Caki2 (cell line): ENCODE results near the gene KCNK4. TPM values are rescaled to one million over a fixed set of nuclear protein-coding genes. Genes with fewer than 3 reads are reported as not detected.
"Not testable (repeated sequence)": the region's sequence is repeated elsewhere in the genome, so short reads cannot be mapped to it uniquely, and the experiment has no call there.

Experiments
- DNase-seq: peaks from one replicate; pipeline ENCODE4 v3.0.0-alpha.2; 2015; ENCODE audit warnings: low read depth
- in situ Hi-C: cut with HindIII; loops from 2 replicates; pipeline ENCODE4 v1.10.0; 2016; ENCODE audit warnings: low sequenced_read_pairs, low pct_unique_long_range_greater_than_20kb, mixed read lengths
- total RNA-seq: library from RNA; depleted of rRNA; stranded (reverse); fragments of >200 nt; shearing (Covaris generic); gene quantifications from 2 replicates; pipeline ENCODE4 v1.2.3, GENCODE V29; 2014; ENCODE audit warnings: low replicate concordance

Gene KCNK4
- total RNA-seq, 1 experiment from 2014 or later: not detected

DNA sequence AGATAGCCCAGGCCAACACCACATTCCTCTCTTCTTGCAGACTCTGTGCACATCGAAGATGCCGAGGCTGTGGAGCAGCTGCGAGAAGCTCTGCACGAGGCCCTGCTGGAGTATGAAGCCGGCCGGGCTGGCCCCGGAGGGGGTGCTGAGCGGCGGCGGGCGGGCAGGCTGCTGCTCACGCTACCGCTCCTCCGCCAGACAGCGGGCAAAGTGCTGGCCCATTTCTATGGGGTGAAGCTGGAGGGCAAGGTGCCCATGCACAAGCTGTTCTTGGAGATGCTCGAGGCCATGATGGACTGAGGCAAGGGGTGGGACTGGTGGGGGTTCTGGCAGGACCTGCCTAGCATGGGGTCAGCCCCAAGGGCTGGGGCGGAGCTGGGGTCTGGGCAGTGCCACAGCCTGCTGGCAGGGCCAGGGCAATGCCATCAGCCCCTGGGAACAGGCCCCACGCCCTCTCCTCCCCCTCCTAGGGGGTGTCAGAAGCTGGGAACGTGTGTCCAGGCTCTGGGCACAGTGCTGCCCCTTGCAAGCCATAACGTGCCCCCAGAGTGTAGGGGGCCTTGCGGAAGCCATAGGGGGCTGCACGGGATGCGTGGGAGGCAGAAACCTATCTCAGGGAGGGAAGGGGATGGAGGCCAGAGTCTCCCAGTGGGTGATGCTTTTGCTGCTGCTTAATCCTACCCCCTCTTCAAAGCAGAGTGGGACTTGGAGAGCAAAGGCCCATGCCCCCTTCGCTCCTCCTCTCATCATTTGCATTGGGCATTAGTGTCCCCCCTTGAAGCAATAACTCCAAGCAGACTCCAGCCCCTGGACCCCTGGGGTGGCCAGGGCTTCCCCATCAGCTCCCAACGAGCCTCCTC is 24.8 kb downstream of the KCNK4 start:
- DNase-seq, in situ Hi-C loops: not testable (repeated sequence)

DNA sequence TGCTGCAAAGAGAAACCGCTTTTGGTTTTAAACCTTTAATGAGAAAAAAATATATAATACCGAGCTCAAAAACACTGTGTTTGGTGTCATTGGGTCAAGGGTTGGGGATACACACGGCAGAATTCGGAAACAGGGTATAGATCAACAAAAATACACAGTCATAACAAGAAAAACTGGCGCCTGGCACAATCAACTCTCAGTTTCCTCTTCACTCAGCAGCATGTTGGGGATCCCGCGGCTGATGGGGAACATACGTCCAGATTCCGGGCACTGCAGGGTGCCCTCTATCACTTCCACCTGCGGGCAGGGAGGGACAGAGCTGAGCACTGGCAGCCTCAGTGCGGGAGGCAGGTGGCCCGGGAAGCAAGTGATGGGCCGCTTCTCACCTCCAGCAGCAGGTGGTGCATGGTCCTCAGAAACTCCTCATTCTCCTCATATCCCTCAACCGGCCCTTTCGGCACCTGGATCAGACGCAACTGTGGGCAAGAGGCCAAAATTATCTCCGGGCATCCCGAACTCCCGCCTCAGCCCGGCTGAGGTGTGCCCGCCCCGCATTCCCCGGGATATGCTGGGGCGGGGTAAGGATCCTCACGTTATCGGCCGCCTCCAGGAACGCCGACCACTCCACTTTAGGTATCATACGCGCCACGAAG is 25.7 kb downstream of the KCNK4 start:
- in situ Hi-C loops: no loop called here
- DNase-seq: no peak

DNA sequence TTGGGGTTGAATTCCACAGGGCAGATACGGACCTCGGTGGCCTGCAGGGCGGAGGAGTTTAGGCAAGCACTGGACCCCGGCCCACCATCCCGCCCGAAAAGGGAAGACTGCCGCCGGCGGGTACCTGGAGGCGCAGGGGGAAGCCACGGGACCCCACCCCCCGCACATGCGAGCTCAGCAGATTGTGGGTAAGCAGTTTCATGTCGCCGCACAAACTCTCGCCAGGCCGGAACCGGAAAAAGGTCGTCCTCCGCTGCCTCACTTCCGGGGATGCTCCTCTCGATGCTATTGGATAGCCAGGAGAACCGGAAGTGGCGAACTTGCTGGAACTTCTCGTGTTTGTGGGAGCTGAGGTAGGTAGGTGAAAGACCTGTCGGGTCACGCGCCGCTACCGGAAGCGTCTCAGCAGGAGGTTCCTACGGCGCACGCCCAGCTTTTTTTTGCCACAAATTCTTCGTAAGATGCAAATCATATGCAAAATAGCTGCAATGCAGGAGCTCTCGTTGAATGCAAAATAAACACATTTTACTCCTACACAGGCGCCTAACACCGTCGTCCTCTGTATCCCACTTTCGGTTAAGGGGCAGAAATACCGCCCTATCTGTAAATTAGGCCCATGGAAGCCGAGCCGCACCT is 26.3 kb downstream of the KCNK4 start, which contains the start of gene TRMT112:
TRMT112 (minus strand) TSS at position 235 of the 636 bp plus-strand sequence; CDS start at position 202, 33 bp downstream.
- DNase-seq: peak; percentile 96
- in situ Hi-C loops: no loop called here

DNA sequence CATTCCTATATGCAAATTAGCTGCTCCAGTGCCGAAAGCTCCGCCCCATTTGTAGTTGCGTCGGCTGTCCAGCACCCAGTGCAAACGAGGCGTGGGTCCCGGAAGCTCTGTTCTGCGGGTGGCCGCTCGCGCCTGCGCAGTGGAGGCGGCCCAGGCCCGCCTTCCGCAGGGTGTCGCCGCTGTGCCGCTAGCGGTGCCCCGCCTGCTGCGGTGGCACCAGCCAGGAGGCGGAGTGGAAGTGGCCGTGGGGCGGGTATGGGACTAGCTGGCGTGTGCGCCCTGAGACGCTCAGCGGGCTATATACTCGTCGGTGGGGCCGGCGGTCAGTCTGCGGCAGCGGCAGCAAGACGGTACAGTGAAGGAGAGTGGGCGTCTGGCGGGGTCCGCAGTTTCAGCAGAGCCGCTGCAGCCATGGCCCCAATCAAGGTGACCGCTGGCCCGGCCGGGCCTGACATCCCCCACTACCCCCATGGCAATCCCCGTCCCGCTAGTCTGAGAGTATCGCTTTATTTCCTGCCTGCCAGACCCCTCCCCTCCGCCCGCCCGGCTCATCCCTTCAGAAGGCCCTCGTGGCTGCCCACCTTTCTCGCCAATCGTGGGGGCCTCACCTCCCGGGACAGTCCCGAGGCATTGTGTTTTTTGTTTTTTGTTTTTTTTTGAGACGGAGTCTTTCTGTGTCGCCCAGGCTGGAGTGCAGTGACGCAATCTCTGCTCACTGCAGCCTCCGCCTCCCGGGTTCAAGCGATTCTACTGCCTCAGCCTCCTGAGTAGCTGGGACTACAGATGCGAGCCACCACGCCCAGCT is 27.1 kb downstream of the KCNK4 start, which contains the start of gene PRDX5:
PRDX5 (plus strand) TSS at position 161 of the 805 bp plus-strand sequence; CDS start at position 256, 95 bp downstream.
- in situ Hi-C loops: no loop called here

DNA sequence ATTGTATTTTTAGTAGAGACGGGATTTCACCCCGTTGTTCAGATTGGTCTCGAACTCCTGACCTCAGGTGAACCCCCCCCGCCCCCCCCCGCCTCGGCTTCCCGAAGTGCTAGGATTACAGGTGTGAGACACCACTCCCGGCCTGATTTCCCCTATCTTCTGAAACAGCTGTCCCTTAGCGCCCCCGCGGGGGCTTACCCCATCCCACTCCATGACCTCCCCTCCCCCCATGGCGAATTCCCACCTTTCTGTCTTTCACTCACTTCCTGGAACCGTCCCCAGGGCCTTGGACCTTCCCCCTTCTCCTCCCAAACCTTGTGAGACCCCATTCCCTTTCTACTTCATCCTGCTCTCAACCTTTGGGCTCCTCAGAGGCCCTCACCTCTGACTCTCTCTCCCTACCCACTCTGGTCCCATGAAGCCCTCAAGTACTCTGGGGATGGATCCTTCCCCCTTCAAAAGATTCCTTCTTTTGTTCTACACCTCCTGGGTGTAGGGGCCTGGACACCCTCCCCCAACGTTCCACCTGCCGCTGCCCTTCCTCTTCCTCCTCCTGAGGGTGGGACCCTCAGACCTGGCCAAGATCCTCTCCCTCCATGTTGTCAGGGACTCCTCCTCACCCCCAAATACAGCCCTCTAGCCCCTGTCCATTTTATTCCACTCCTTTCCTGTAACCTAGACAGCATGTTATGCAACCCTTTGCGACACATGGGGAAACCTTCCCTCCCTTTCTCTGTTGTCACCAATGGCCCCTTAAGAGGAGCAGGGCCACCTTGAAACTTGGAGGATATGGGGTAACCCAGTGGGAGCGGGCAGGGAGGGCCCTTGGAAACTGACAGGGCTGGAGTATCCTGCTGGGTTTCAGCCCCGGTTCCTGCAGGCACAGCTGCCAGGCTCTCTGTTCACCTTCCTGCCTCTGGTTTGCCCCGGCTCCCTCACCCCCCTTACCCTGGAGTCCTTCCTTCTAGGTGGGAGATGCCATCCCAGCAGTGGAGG is 28.0 kb downstream of the KCNK4 start:
- no peak for DNase-seq
- in situ Hi-C loops: no loop called here

More for the DNA sequence above, 27.1 kb downstream of the KCNK4 start, which contains the start of gene PRDX5:
- peak; percentile 94 for DNase-seq

DNA sequence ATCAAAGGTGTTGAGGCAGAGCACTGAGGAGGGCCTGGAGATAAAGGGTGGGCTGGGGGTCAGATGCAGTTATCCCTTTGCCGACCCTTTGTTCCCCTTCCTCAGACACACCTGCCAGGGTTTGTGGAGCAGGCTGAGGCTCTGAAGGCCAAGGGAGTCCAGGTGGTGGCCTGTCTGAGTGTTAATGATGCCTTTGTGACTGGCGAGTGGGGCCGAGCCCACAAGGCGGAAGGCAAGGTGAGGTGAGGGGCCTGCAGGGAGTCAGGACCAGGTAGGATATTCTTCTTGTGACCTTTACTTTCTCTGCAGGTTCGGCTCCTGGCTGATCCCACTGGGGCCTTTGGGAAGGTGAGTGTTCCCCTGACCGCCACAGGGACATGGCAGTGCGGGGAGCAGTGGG is 29.5 kb downstream of the KCNK4 start:
- no peak for DNase-seq
- in situ Hi-C loops: no loop called here

DNA sequence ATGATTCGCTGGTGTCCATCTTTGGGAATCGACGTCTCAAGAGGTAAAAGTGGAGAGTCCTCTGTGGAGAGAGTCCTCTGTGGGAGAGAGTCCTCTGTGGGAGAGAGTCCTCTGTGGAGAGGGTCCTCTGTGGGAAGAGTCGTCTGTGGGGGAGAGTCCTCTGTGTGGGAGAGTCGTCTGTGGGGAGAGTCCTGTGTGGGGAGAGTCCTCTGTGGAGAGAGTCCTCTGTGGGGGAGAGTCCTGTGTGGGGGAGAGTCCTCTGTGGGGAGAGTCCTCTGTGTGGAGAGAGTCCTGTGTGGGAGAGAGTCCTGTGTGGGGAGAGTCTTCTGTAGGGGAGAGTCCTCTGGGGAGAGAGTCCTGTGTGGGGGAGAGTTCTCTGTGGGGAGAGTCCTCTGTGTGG is 29.9 kb downstream of the KCNK4 start:
- in situ Hi-C loops: no loop called here
- DNase-seq: no peak

DNA sequence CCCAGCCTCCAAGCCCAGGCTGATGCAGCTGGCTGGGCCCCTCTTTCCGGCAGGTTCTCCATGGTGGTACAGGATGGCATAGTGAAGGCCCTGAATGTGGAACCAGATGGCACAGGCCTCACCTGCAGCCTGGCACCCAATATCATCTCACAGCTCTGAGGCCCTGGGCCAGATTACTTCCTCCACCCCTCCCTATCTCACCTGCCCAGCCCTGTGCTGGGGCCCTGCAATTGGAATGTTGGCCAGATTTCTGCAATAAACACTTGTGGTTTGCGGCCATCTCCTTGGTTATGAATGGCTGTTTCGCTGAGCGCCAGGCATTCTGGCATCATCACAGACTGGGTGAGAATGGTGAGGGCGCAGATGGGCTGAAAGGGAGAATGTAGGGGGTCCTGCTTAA is 30.4 kb downstream of the KCNK4 start:
- in situ Hi-C loops: no loop called here
- no peak for DNase-seq

DNA sequence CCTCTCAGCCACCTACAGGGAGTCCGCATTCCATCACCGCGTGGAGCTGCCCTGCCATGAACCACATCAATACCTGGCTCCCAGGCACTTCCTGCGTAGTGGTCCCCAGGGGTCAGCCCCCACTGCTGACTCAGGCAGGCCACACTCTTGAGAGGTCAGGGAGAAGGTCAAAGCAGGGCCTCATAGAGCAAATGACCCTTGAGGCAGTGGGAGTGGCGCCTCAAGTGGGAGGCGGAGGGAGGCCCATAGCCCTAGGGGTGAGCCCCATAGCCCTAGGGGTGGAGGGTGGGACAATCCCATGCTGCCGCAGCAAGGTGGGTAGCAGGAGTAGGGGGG is 31.8 kb downstream of the KCNK4 start:
- in situ Hi-C loops: no loop called here

DNA sequence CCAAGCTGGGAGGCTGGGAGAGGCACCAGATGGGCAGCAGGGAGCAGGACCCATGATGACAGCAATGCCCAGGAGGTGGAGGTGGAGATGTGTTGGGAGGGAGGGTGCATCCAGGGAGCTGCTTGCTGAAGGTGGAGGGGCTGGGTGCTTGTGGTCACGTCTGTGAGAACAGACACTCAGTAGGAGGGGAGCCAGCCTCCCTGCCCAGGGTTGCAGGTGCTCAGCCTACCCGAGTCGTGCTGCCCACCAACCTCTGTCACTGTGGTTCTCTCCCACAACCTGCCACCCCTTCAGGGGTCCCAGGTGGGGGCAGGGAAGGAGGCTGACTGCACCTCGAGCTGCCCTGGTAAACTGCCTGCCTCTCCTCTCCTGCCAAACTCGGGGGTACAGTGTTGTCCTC is 32.3 kb downstream of the KCNK4 start:
- in situ Hi-C loops: no loop called here
- DNase-seq: no peak

More for the DNA sequence above, 31.8 kb downstream of the KCNK4 start:
- no peak for DNase-seq

DNA sequence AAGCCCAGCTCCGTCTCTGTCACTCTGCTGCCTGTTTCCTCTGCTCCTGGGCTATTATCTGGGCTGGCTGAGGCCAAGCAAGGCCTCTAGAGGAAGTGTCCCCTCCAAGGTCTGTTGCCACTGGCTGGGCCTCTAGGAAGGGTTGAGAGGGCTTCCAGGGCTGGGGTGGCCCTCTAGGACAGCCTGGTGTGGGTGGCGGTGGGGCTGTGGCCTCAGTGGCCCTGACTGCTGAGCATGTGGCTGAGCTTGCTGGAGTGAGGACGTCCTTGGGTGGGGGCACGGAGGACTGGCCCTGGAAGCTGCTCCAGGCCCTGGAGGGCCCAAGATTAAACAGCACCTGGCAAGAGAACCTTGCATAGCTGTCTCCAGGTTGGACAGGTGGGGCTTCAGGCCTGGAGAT is 32.9 kb downstream of the KCNK4 start:
- in situ Hi-C loops, DNase-seq: not testable (repeated sequence)

DNA sequence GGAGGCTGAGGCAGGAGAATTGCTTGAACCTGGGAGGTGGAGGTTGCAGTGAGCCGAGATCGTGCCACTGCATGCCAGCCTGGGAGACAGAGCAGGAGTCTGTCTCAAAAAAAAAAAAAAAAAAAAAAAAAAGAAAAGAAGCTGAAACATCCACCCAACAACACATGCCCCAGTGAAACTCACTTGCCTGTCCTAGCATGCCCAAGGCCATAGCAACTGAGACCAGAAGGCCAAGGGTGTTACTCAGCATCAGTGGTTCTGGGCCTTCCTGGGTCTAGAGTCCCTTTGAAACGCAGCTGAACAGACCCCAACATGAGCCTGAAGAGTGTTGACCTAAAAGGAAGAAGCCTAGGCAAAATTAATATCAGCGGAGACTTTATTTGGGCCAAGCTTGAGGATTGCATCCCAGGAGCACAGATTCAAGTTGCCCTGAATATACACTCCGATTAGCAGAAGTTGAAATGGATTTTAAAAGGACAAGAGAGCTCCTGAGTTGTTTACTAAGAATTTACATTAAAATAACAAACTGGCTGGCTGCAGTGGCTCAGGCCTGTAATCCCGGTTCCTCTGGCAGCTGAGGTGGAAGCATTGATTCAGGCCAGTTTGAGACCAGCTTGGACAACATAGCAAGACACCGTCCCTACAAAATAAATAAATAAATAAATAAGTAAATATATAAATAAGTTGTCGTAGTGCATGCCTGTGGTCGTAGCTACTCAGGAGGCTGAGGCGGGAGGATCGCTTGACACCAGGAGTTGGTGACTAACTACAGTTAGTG is 33.8 kb downstream of the KCNK4 start:
- in situ Hi-C loops: no loop called here

DNA sequence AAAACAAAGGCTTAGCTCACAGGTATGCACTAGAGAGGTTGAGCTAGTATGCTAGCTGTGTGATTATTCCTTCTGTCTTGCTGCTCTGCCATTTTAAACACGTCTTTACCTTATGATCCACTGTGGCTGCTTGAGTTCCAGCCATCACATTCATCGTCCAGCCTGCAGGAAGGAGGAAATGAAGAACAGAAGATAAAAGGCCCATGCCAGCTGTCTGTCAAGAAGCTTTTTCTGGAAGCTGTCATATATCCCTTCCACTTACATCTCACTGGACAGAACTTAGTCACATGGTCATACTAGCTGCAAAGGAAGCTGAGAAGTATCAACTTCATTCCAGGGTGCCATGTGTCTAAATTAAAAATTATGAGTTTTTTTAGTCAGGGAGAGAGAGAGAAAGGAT is 36.3 kb downstream of the KCNK4 start:
- in situ Hi-C loops: no loop called here
- no peak for DNase-seq

More for the DNA sequence above, 33.8 kb downstream of the KCNK4 start:
- no peak for DNase-seq

DNA sequence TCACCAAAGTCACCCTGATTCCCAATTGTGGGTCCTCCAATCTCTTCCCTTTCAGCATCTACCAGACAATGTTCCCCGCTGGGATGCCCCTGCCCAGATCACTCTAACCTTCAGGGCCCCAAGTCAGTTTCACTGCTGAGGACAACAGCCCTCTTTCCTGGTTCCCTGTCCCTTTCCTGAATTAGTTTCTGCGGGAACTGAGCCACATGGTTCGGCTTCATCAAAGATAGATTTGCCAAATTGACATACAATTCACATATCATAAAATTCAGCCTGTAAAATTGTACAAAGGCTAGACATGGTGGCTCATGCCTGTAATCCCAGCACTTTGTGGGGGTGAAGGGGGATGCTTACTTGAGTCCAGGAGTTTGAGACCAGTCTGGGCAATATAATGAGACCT is 36.9 kb downstream of the KCNK4 start:
- DNase-seq: no peak
- in situ Hi-C loops: no loop called here

DNA sequence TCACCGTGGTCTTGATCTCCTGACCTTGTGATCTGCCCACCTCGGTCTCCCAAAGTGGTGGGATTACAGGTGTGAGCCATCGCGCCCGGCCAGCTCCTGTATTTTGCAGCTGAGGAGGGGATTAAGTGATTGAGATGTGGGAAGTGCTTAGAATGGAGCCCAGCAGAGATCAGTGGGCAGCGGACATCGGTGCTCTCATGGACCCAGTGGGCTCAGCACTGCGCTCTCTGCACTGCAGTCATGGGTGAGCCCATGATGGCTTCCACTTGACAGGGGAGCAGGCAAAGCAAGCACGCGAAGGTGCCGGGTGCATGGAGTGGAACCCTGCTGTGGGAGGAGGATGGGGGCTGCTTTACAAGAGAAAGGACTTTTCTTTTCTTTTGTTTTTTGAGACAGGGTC is 39.8 kb downstream of the KCNK4 start:
- DNase-seq: no peak
- in situ Hi-C loops: no loop called here

DNA sequence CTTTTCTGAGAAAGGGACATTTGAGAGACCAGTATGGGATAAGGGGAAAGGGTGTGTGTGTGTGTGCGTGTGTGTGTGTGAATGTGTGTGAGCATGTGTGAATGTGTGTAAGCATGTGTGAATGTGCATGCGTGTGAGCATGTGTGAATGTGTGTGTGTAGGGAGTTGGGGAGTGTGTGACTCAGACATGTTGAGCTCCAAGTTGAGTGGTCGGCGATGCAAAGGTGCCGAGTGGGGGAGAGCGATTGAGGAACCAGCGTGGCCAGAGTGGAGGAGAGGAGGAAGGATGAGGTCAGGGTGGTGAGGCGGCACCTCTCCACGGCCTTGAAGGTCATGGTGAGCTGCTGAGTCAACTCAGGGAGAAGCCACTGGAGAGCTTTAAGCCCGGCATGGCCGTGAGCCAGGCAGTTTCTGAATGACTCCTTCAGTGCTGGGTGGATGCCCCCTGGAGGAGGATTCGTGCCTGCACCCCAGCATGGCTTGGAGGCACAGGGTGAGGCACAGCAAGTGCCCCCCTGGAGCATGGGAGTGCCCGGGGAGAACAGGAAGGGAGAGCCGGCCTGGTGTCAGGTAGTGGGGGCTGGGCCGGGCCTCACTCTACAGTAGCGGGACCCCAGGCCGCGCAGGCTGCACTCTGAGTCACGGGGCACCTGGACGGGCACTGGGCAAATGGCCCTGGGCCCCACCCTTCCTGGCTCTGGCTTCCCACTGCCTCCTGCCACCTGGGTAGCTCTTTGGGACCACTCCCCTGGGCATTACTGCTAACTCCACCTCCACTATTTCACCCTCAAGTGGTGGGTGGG is 40.7 kb downstream of the KCNK4 start:
- peak; percentile 73 for DNase-seq
- in situ Hi-C loops: no loop called here
